WTC11 (cell line): ENCODE measurements around the gene ATP5F1D. TPM values are rescaled to one million over a fixed set of nuclear protein-coding genes. Genes with fewer than 3 reads are reported as not detected.

Source experiments
- ATAC-seq: fragments of 200-7000 bp; cut with Tn5 transposase; 2 replicates; pipeline ENCODE4 v1.10.0; 2021; ENCODE audit warnings: mild to moderate bottlenecking, moderate library complexity
- CTCF ChIA-PET: fragments of 300-600 bp; sonication (Branson Sonifier 250); formaldehyde crosslinking; loops from one replicate; lab custom pipeline; 2021; ENCODE audit warnings: antibody characterized with exemption; lab: Charles Lee
- POLR2A ChIA-PET: fragments of 350-600 bp; sonication (Branson Sonifier 250); formaldehyde crosslinking; loops from one replicate; lab custom pipeline; 2021; ENCODE audit warnings: antibody characterized with exemption; lab: Charles Lee
- DNase-seq: peaks from one replicate; pipeline ENCODE4 v3.0.0; 2021; ENCODE audit warnings: low spot score
- H3K27ac Mint-ChIP-seq: 2 replicates; pipeline ENCODE4 v1.8.0; 2021; ENCODE audit warnings: mixed read lengths
- H3K27me3 Mint-ChIP-seq: 2 replicates; pipeline ENCODE4 v1.8.0; 2021; ENCODE audit warnings: low read depth, mild to moderate bottlenecking, moderate library complexity, mixed read lengths
- H3K36me3 Mint-ChIP-seq: 2 replicates; pipeline ENCODE4 v1.8.0; 2021; ENCODE audit warnings: mixed read lengths
- H3K4me1 Mint-ChIP-seq: 2 replicates; pipeline ENCODE4 v1.8.0; 2022; ENCODE audit warnings: mixed read lengths
- H3K4me3 Mint-ChIP-seq: 2 replicates; pipeline ENCODE4 v1.8.0; 2021; ENCODE audit warnings: mild to moderate bottlenecking, moderate library complexity, mixed read lengths
- H3K9me3 Mint-ChIP-seq: 2 replicates; pipeline ENCODE4 v1.8.0; 2021; ENCODE audit warnings: mixed read lengths
- AR ChIP-seq: fragments of 250-450 bp; sonication (Bioruptor Pico); IDR thresholded peaks from 2 replicates; pipeline ENCODE4 v1.9.0; 2021; ENCODE audit warnings: mild to moderate bottlenecking
- ARID4B ChIP-seq: sonication (generic); formaldehyde crosslinking; IDR thresholded peaks from 2 replicates; pipeline ENCODE4 v1.8.0; 2023; ENCODE audit warnings: missing genetic modification reagents, mild to moderate bottlenecking, borderline replicate concordance
- ATF1 ChIP-seq: sonication (generic); formaldehyde crosslinking; IDR thresholded peaks from 2 replicates; pipeline ENCODE4 v1.8.1; 2023; ENCODE audit warnings: mild to moderate bottlenecking, moderate library complexity, missing genetic modification reagents
- ATF6 ChIP-seq: sonication (generic); formaldehyde crosslinking; IDR thresholded peaks from 2 replicates; pipeline ENCODE4 v1.8.1; 2023; ENCODE audit warnings: mild to moderate bottlenecking, missing genetic modification reagents
- CDX4 ChIP-seq: fragments of 250-450 bp; sonication (Bioruptor Pico); IDR thresholded peaks from 2 replicates; pipeline ENCODE4 v1.9.0; 2021; ENCODE audit warnings: moderate library complexity, mild to moderate bottlenecking, inconsistent platforms, borderline replicate concordance
- E2F5 ChIP-seq: sonication (generic); formaldehyde crosslinking; IDR thresholded peaks from 2 replicates; pipeline ENCODE4 v1.8.1; 2022; ENCODE audit warnings: mild to moderate bottlenecking, moderate library complexity, missing genetic modification reagents
- FOXP1 ChIP-seq: sonication (generic); formaldehyde crosslinking; IDR thresholded peaks from 2 replicates; pipeline ENCODE4 v1.8.0; 2022; ENCODE audit warnings: missing genetic modification reagents, mild to moderate bottlenecking, moderate library complexity, borderline replicate concordance
- GABPB1 ChIP-seq: sonication (generic); formaldehyde crosslinking; IDR thresholded peaks from 2 replicates; pipeline ENCODE4 v1.8.1; 2023; ENCODE audit warnings: mild to moderate bottlenecking, missing genetic modification reagents
- IRF1 ChIP-seq: sonication (generic); formaldehyde crosslinking; IDR thresholded peaks from 2 replicates; pipeline ENCODE4 v1.8.0; 2023; ENCODE audit warnings: missing genetic modification reagents
- JUN ChIP-seq: sonication (generic); formaldehyde crosslinking; IDR thresholded peaks from 2 replicates; pipeline ENCODE4 v1.8.0; 2023; ENCODE audit warnings: mild to moderate bottlenecking, missing genetic modification reagents
- MAX ChIP-seq: sonication (generic); formaldehyde crosslinking; IDR thresholded peaks from 2 replicates; pipeline ENCODE4 v1.8.0; 2022; ENCODE audit warnings: mild to moderate bottlenecking, missing genetic modification reagents
- ZNF281 ChIP-seq: sonication (generic); formaldehyde crosslinking; IDR thresholded peaks from 2 replicates; pipeline ENCODE4 v1.8.0; 2023; ENCODE audit warnings: mild to moderate bottlenecking, missing genetic modification reagents
- ZNF317 ChIP-seq: sonication (generic); formaldehyde crosslinking; IDR thresholded peaks from 2 replicates; pipeline ENCODE4 v1.8.1; 2023; ENCODE audit warnings: low read depth, mild to moderate bottlenecking, moderate library complexity, missing genetic modification reagents, borderline replicate concordance
- total RNA-seq: library from RNA; stranded (reverse); gene quantifications from 3 replicates; pipeline ENCODE4 v1.2.3, GENCODE V29; 2021

ATP5F1D gene
- total RNA-seq, 1 experiment from 2014 or later = 277 TPM

GRCh38 chr19:1265615-1266128 is 24.1 kb downstream of the ATP5F1D start:
- DNase-seq (no peak), ATAC-seq (no peak)
- TF ChIP-seq E2F5 = no peak
- TF ChIP-seq ZNF281 = 0 out of 2 replicates have a peak, but pooled peaks have one; percentile 15
- TF ChIP-seq ATF6 (CRISPR knock-in tag) = no peak
- TF ChIP-seq FOXP1 (CRISPR knock-in tag) = 0 out of 2 replicates have a peak, but pooled peaks have one; percentile 17
- TF ChIP-seq ZNF317 (CRISPR knock-in tag) = no peak
- TF ChIP-seq ATF1 (CRISPR knock-in tag) = 0 out of 2 replicates have a peak, but pooled peaks have one; percentile 43
- H3K9me3 Mint-ChIP-seq = no peaks in the 10 kb centered on the region
- H3K36me3 Mint-ChIP-seq = peaks cover 10% of the 10 kb centered on the region
- H3K4me1 Mint-ChIP-seq = peaks cover 57% of the 10 kb centered on the region
- CTCF ChIA-PET = interaction anchor here (0.8 to 15.6 kb wide), 10 partner anchors 14 to 281 kb away, joined by 4 to 648 read pairs (median 8); partner anchors contain the start of genes ATP5F1D, REEP6 and WDR18
- peak overlapping the region; percentile 90; the same call in 1 of the 2 replicates for H3K27ac Mint-ChIP-seq
- H3K4me3 Mint-ChIP-seq = peak overlapping the region; percentile 67
- H3K27me3 Mint-ChIP-seq = peaks cover 7% of the 10 kb centered on the region
- POLR2A ChIA-PET = interaction anchor here (0.6 to 2.3 kb wide), 3 partner anchors 20 to 445 kb away, joined by 3 to 37 read pairs (median 4); no protein-coding TSS in a partner anchor

- CTCF ChIA-PET = interaction anchor here (0.6 to 15.6 kb wide), 61 partner anchors 9 to 688 kb away, joined by 3 to 648 read pairs (median 4); partner anchors contain the start of genes ARHGAP45, ATP5F1D, FAM174C and GPX4
- H3K4me3 Mint-ChIP-seq = peak overlapping the region; percentile 67
- no peak overlapping the region for H3K27ac Mint-ChIP-seq
- H3K27me3 Mint-ChIP-seq = peaks cover 7% of the 10 kb centered on the region
- peak; percentile 86 for DNase-seq
- peaks cover 62% of the 10 kb centered on the region for H3K4me1 Mint-ChIP-seq
- H3K9me3 Mint-ChIP-seq = no peaks in the 10 kb centered on the region
- ATAC-seq = peak; percentile 8
- H3K36me3 Mint-ChIP-seq = peaks cover 16% of the 10 kb centered on the region
- POLR2A ChIA-PET = interaction anchor here (0.6 to 2.3 kb wide), 13 partner anchors 9 to 475 kb away, joined by 3 to 37 read pairs (median 4); partner anchors contain the start of gene FAM174C
- TF ChIP-seq IRF1 (CRISPR knock-in tag) (no peak), MAX (CRISPR knock-in tag) (peak; percentile 63), CDX4 (CRISPR knock-in tag) (no peak), AR (no peak), JUN (CRISPR knock-in tag) (no peak), GABPB1 (CRISPR knock-in tag) (peak; percentile 48), ARID4B (CRISPR knock-in tag) (peak; percentile 25), ATF1 (CRISPR knock-in tag) (no peak)
Measured at GRCh38 chr19:1266129-1266915, 24.8 kb downstream of the ATP5F1D start.
